ENCODE data around the gene ATOH8. TPM values are rescaled to one million over a fixed set of nuclear protein-coding genes. Genes with fewer than 3 reads are reported as not detected.

Gene ATOH8
- total and polyA plus RNA-seq, 10 of the 15 experiments (the other 5 are each of a cell fraction or from before 2014, with no cell fraction given), result 0.03 to 0.60 TPM; not detected in 8

DNA sequence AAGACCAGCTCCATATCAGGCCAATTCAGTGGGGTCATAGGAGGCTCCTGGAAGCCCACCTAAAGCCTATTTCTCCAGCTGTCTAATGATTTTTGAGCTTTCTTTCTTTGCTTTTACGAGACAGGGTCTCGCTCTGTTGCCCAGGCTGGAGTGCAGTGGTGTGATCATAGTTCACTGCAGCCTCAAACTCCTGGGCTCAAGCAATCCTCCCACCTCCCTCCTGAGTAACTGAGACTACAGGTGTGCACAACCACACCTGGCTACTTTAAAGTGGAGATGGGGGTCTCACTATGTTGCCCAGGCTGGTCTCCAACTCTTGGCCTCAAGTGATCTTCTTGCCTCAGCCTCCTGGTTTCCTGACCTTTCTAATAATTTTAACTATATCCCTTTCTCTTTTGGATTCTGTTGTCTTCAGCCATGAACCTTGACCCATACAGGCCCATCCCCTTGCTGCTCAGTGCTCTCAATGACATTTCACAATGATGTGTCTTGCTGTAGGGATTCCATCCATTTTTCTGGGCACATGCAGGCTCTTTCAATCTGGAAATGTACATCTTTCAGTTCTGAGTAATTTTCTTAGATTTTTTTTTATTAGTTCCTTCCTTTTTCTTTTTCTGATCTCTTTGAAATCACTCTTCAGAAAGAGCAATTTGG lies 30.0 kb upstream of the ATOH8 start:
- SMC1A ChIA-PET (ENCODE audit: uncharacterized antibody, unreplicated experiment), result interaction anchor here (1.2 to 2.7 kb wide), 6 partner anchors 8 to 91 kb away, joined by 3 to 18 read pairs (median 9); no protein-coding TSS in a partner anchor
- in situ Hi-C loops (cut with MboI), result loop anchor here (10.0 kb wide), 1 partner anchor 91 kb away; no protein-coding TSS in a partner anchor
- TF ChIP-seq MEF2A (IDR thresholded peaks at IDR 0.05; ENCODE audit: insufficient read depth, low read depth, low read length) (no peak), NFXL1 (IDR thresholded peaks at IDR 0.05; ENCODE audit: borderline replicate concordance) (no peak), SMAD1 (IDR thresholded peaks at IDR 0.05; ENCODE audit: low read depth, partially characterized antibody) (no peak), SMAD5 (IDR thresholded peaks at IDR 0.05; ENCODE audit: low read depth) (no peak), RAD21 (IDR thresholded peaks at IDR 0.05; ENCODE audit: insufficient read depth, low read depth, low read length) (no peak), EED (IDR thresholded peaks at IDR 0.05; ENCODE audit: low read depth) (no peak), ZNF24 (IDR thresholded peaks at IDR 0.05) (no peak), GABPA (IDR thresholded peaks at IDR 0.05; ENCODE audit: low read depth) (no peak)
- TF ChIP-seq, protein P1, sequence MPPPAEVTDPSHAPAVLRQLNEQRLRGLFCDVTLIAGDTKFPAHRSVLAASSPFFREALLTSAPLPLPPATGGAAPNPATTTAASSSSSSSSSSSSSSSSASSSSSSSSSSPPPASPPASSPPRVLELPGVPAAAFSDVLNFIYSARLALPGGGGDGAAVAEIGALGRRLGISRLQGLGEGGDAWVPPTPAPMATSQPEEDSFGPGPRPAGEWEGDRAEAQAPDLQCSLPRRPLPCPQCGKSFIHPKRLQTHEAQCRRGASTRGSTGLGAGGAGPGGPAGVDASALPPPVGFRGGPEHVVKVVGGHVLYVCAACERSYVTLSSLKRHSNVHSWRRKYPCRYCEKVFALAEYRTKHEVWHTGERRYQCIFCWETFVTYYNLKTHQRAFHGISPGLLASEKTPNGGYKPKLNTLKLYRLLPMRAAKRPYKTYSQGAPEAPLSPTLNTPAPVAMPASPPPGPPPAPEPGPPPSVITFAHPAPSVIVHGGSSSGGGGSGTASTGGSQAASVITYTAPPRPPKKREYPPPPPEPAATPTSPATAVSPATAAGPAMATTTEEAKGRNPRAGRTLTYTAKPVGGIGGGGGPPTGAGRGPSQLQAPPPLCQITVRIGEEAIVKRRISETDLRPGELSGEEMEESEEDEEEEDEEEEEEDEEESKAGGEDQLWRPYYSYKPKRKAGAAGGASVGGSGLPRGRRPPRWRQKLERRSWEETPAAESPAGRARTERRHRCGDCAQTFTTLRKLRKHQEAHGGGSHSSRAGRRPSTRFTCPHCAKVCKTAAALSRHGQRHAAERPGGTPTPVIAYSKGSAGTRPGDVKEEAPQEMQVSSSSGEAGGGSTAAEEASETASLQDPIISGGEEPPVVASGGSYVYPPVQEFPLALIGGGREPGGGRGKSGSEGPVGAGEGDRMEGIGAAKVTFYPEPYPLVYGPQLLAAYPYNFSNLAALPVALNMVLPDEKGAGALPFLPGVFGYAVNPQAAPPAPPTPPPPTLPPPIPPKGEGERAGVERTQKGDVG (CRISPR knock-in tag; IDR thresholded peaks at IDR 0.05), result no peak
- TF ChIP-seq, protein P2, sequence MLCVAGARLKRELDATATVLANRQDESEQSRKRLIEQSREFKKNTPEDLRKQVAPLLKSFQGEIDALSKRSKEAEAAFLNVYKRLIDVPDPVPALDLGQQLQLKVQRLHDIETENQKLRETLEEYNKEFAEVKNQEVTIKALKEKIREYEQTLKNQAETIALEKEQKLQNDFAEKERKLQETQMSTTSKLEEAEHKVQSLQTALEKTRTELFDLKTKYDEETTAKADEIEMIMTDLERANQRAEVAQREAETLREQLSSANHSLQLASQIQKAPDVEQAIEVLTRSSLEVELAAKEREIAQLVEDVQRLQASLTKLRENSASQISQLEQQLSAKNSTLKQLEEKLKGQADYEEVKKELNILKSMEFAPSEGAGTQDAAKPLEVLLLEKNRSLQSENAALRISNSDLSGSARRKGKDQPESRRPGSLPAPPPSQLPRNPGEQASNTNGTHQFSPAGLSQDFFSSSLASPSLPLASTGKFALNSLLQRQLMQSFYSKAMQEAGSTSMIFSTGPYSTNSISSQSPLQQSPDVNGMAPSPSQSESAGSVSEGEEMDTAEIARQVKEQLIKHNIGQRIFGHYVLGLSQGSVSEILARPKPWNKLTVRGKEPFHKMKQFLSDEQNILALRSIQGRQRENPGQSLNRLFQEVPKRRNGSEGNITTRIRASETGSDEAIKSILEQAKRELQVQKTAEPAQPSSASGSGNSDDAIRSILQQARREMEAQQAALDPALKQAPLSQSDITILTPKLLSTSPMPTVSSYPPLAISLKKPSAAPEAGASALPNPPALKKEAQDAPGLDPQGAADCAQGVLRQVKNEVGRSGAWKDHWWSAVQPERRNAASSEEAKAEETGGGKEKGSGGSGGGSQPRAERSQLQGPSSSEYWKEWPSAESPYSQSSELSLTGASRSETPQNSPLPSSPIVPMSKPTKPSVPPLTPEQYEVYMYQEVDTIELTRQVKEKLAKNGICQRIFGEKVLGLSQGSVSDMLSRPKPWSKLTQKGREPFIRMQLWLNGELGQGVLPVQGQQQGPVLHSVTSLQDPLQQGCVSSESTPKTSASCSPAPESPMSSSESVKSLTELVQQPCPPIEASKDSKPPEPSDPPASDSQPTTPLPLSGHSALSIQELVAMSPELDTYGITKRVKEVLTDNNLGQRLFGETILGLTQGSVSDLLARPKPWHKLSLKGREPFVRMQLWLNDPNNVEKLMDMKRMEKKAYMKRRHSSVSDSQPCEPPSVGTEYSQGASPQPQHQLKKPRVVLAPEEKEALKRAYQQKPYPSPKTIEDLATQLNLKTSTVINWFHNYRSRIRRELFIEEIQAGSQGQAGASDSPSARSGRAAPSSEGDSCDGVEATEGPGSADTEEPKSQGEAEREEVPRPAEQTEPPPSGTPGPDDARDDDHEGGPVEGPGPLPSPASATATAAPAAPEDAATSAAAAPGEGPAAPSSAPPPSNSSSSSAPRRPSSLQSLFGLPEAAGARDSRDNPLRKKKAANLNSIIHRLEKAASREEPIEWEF (IDR thresholded peaks at IDR 0.05; ENCODE audit: insufficient replicate concordance, low read depth, low read length), result no peak
- TF ChIP-seq, protein P3, sequence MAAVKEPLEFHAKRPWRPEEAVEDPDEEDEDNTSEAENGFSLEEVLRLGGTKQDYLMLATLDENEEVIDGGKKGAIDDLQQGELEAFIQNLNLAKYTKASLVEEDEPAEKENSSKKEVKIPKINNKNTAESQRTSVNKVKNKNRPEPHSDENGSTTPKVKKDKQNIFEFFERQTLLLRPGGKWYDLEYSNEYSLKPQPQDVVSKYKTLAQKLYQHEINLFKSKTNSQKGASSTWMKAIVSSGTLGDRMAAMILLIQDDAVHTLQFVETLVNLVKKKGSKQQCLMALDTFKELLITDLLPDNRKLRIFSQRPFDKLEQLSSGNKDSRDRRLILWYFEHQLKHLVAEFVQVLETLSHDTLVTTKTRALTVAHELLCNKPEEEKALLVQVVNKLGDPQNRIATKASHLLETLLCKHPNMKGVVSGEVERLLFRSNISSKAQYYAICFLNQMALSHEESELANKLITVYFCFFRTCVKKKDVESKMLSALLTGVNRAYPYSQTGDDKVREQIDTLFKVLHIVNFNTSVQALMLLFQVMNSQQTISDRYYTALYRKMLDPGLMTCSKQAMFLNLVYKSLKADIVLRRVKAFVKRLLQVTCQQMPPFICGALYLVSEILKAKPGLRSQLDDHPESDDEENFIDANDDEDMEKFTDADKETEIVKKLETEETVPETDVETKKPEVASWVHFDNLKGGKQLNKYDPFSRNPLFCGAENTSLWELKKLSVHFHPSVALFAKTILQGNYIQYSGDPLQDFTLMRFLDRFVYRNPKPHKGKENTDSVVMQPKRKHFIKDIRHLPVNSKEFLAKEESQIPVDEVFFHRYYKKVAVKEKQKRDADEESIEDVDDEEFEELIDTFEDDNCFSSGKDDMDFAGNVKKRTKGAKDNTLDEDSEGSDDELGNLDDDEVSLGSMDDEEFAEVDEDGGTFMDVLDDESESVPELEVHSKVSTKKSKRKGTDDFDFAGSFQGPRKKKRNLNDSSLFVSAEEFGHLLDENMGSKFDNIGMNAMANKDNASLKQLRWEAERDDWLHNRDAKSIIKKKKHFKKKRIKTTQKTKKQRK (IDR thresholded peaks at IDR 0.05; ENCODE audit: low read depth, low read length), result no peak

More for the DNA sequence above, 30.0 kb upstream of the ATOH8 start:
- H3K9ac ChIP-seq (ENCODE audit: control insufficient read depth, insufficient read depth, low read length), result no peak overlapping the region
- FAIRE-seq, result no peak
- no peaks in the 10 kb centered on the region for H3K4me1 ChIP-seq (ENCODE audit: control insufficient read depth, insufficient read depth, low read length)
- H4K20me1 ChIP-seq (ENCODE audit: control insufficient read depth, insufficient read depth), result no peaks in the 10 kb centered on the region
- H3K9me3 ChIP-seq (replicated peaks; ENCODE audit: control insufficient read depth, insufficient read depth, low read length), result no peaks in the 10 kb centered on the region; the same call in 2 of the 3 replicates
- 65% methylated on average over 2 of the region's 2 CpGs for WGBS (ENCODE audit: insufficient coverage, insufficient replicate concordance, low lambda C conversion rate, missing lambda C conversion rate)
- ChIA-PET POLR2A (interaction anchor here (0.6 to 1.2 kb wide), 2 partner anchors 18 to 103 kb away, joined by 3 read pairs; no protein-coding TSS in a partner anchor), CTCF (interaction anchor here (0.8 to 5.8 kb wide), 12 partner anchors 10 to 356 kb away, joined by 3 to 76 read pairs (median 8); no protein-coding TSS in a partner anchor), RAD21 (ENCODE audit: unreplicated experiment) (interaction anchor here (0.9 to 3.7 kb wide), 5 partner anchors 13 to 96 kb away, joined by 3 to 15 read pairs (median 7); no protein-coding TSS in a partner anchor)
- intact Hi-C loops (cut with micrococcal nuclease; ENCODE audit: unreplicated experiment), result loop anchor here (5.0 kb wide), 1 partner anchor 87 kb away; no protein-coding TSS in a partner anchor
- H3K27me3 ChIP-seq (replicated peaks in 1 of 2; ENCODE audit: control insufficient read depth in 2 of 2, insufficient read depth in 2 of 2, low read length in 1 of 2), result peaks cover 0 to 2% of the 10 kb centered on the region in 2 experiments; a peak in 1 of 4 replicates
- no TSS peak for BruUV-seq (replicated peaks)
- no peak for DNase-seq (ENCODE audit: low read depth, low spot score)
- no peak overlapping the region for H3K4me2 ChIP-seq (ENCODE audit: control insufficient read depth, insufficient read depth)
- no peak for ATAC-seq
- no peak overlapping the region for H2AFZ ChIP-seq (ENCODE audit: control insufficient read depth, low read depth, low read length)
- no peak overlapping the region for H3K27ac ChIP-seq (ENCODE audit: control insufficient read depth, insufficient read depth)
- no peaks in the 10 kb centered on the region for H3K79me2 ChIP-seq (ENCODE audit: control insufficient read depth, insufficient read depth, low read length)
- H3K36me3 ChIP-seq (ENCODE audit: control insufficient read depth in 2 of 2, insufficient read depth in 2 of 2, low read length in 1 of 2), result no peaks in the 10 kb centered on the region
- H3K4me3 ChIP-seq, result no peak overlapping the region
